Esophagus squamous epithelium (tissue), 4 donors: ENCODE data around the gene EXD2.

ENCODE experiments used
- CTCF ChIP-seq, 6 experiments: fragments of 450-650 bp in 4 of 6; fragments of 200-600 bp in 2 of 6; sonication (generic) in 2 of 6; IDR thresholded peaks; one replicate each; pipeline ENCODE4 v1.5.1; 2016 to 2019; ENCODE audit warnings: antibody characterized with exemption in 6 of 6, mild to moderate bottlenecking in 4 of 6, moderate library complexity in 4 of 6
- POLR2A ChIP-seq, 4 donors: fragments of 450-650 bp; IDR thresholded peaks; one replicate each; pipeline ENCODE4 v1.6.1; 2017; ENCODE audit warnings: antibody characterized with exemption in 4 of 4, mild to moderate bottlenecking in 4 of 4, moderate library complexity in 3 of 4

GRCh38 chr14:69291891-69292561, 100.7 kb downstream of the EXD2 start:
- TF ChIP-seq POLR2A (IDR thresholded peaks at IDR 0.05) (no peak), CTCF (IDR thresholded peaks at IDR 0.05) (no peak)
